Upper lobe of right lung (tissue), 1 donor: Measurements from ENCODE around the gene ZNF586. TPM values are rescaled to one million over a fixed set of nuclear protein-coding genes. Genes with fewer than 3 reads are reported as not detected.
"Not testable (repeated sequence)": the region's sequence is repeated elsewhere in the genome, so short reads cannot be mapped to it uniquely, and the experiment has no call there.

Experiments
- ATAC-seq: fragments of 200-7000 bp; cut with Tn5 transposase; one replicate; pipeline ENCODE4 v1.9.1; 2020; ENCODE audit warnings: mild to moderate bottlenecking, moderate library complexity
- DNase-seq: peaks from one replicate; pipeline ENCODE4 v3.0.0-alpha.2; 2020
- H3K27ac ChIP-seq: fragments of 200-600 bp; one replicate; pipeline ENCODE4 v1.8.0; 2022
- H3K27me3 ChIP-seq: fragments of 200-600 bp; one replicate; pipeline ENCODE4 v1.8.0; 2022; ENCODE audit warnings: mild to moderate bottlenecking
- H3K36me3 ChIP-seq: fragments of 200-600 bp; one replicate; pipeline ENCODE4 v1.8.0; 2022
- H3K4me1 ChIP-seq: fragments of 200-600 bp; one replicate; pipeline ENCODE4 v1.8.0; 2022
- H3K4me3 ChIP-seq: fragments of 200-600 bp; one replicate; pipeline ENCODE4 v1.8.0; 2022; ENCODE audit warnings: mild to moderate bottlenecking
- H3K9me3 ChIP-seq: fragments of 200-600 bp; one replicate; pipeline ENCODE4 v1.8.0; 2022
- CTCF ChIP-seq: fragments of 200-600 bp; IDR thresholded peaks from one replicate; pipeline ENCODE4 v1.8.0; 2022; ENCODE audit warnings: antibody characterized with exemption
- intact Hi-C: fragments of 100-400 bp; cut with DNase I; formaldehyde crosslinking; loops from one replicate; pipeline ENCODE4 v1.11.0; 2022
- total RNA-seq: library from RNA; stranded (reverse); fragmentation: NEBNext Ultra II Directional; extraction: Animal tissue kit (Norgen Biotek cat#: 25700); gene quantifications from one replicate; pipeline ENCODE4 v1.2.1, GENCODE V29; 2021
- donor health status: DM: no; HTN: yes; CAD: no; lungs with severe emphysema.

The ZNF586 gene
- total RNA-seq, 1 donor from 2014 or later, result 18.5 TPM

DNA sequence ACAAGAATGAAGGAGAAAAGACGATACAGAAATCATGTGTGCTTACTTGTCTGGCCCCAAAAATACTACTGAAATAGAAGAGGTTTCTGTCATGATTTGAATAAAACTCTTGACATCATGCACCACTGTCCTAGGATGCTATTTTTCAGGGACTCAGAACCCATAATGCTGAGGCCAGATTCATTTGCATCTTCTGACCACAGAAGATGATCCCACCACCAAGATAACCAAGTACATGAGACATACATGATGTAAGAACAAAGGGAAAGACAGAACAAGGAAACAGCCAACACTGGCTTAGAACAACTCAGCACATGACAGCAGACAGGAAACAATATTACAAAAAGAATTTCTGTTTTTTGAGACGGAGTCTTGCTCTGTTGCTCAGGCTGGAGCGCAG, 42.8 kb downstream of the ZNF586 start:
- ATAC-seq (peak; percentile 5), DNase-seq (no peak)
- H3K4me1 ChIP-seq, result peaks cover 16% of the 10 kb centered on the region
- no peak overlapping the region for H3K4me3 ChIP-seq
- TF ChIP-seq CTCF, result no peak
- H3K27me3 ChIP-seq, result no peaks in the 10 kb centered on the region
- intact Hi-C loops, result no loop called here
- no peak overlapping the region for H3K27ac ChIP-seq
- no peaks in the 10 kb centered on the region for H3K9me3 ChIP-seq
- peaks cover 26% of the 10 kb centered on the region for H3K36me3 ChIP-seq

- H3K36me3 ChIP-seq, result peaks cover 18% of the 10 kb centered on the region
- intact Hi-C loops, DNase-seq, H3K27me3 ChIP-seq, H3K9me3 ChIP-seq: not testable (repeated sequence)
- peak; percentile 3 for ATAC-seq
- H3K4me1 ChIP-seq, result peaks cover 16% of the 10 kb centered on the region
- H3K4me3 ChIP-seq, result peak overlapping the region; percentile 85
- H3K27ac ChIP-seq, result peak overlapping the region; percentile 88
Measured at GRCh38 chr19:57812975-57813820, 43.7 kb downstream of the ZNF586 start.

GRCh38 chr19:57813919-57814504, 44.5 kb downstream of the ZNF586 start:
- intact Hi-C loops, result no loop called here

DNA sequence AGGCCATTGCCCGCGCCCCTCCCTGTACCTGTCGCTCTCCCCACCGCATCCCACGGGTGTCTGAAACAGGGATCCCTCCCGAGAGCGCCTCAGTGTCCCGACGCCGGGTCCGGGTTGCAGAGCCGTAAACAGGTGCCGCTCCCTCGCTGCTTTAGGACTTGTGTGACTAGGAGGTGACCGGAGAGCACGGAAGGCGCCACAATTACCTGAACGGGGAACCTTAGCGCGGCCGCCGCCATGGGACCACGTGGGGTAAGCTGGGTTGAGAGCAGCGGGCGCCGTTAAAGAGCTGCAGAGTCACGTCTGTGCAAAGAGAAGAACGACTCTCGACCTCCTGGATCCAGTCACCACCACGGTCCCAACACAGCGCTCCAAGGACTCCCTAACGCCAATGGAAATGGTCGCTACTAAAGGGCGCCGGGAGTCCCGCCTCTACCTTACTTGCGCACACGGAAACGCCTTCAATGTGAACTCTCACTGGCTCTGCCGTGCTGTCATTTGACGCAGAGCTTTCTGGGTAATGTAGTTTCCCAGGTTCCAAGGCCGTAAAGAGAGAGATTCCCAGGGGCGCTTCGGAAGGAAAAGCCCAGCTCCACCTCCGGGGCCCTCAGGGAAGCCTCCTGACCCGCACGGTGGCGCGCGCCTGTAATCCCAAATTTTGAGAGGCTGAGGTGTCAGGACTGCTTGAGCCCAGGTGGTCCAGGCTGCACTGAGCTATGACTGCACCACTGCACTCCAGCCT, 45.2 kb downstream of the ZNF586 start, which contains the start of gene ZNF552:
Gene ZNF552 (minus strand): TSS at position 409 of the 742 bp plus-strand sequence. CDS start 170 bp downstream, at position 239.
- H3K27ac ChIP-seq, result peak within 1 kb of the TSS; percentile 88
- peaks cover 16% of the 10 kb centered on the region for H3K4me1 ChIP-seq
- peak; percentile 6 for TF ChIP-seq CTCF
- no peaks in the 10 kb centered on the region for H3K27me3 ChIP-seq
- H3K36me3 ChIP-seq, result peaks cover 7% of the 10 kb centered on the region
- peak within 1 kb of the TSS; percentile 85 for H3K4me3 ChIP-seq
- no peaks in the 10 kb centered on the region for H3K9me3 ChIP-seq
- ATAC-seq (peak; percentile 95), DNase-seq (peak; percentile 90)
- intact Hi-C loops, result no loop called here

More at GRCh38 chr19:57813919-57814504, 44.5 kb downstream of the ZNF586 start:
- Histone ChIP-seq H3K27ac (peak overlapping the region; percentile 88), H3K4me3 (peak overlapping the region; percentile 85), H3K4me1 (peaks cover 16% of the 10 kb centered on the region), H3K36me3 (peaks cover 14% of the 10 kb centered on the region), H3K9me3 (no peaks in the 10 kb centered on the region), H3K27me3 (no peaks in the 10 kb centered on the region)
- DNase-seq, result no peak
- peak; percentile 35 for ATAC-seq
- no peak for TF ChIP-seq CTCF

GRCh38 chr19:57815247-57816075, 46.0 kb downstream of the ZNF586 start:
- DNase-seq, result no peak
- Histone ChIP-seq H3K9me3 (no peaks in the 10 kb centered on the region), H3K4me3 (peak overlapping the region; percentile 85), H3K4me1 (peaks cover 18% of the 10 kb centered on the region), H3K27me3 (no peaks in the 10 kb centered on the region), H3K27ac (peak overlapping the region; percentile 88), H3K36me3 (peaks cover 2% of the 10 kb centered on the region)
- intact Hi-C loops, result no loop called here
- no peak for ATAC-seq
- TF ChIP-seq CTCF, result no peak
